ENCODE results near the gene VWA5B2. TPM values are rescaled to one million over a fixed set of nuclear protein-coding genes. Genes with fewer than 3 reads are reported as not detected.

The VWA5B2 gene
- total RNA-seq, 4 donors from 2014 or later: 0.95 to 5.0 (median 1.4) TPM; not detected in 1

DNA sequence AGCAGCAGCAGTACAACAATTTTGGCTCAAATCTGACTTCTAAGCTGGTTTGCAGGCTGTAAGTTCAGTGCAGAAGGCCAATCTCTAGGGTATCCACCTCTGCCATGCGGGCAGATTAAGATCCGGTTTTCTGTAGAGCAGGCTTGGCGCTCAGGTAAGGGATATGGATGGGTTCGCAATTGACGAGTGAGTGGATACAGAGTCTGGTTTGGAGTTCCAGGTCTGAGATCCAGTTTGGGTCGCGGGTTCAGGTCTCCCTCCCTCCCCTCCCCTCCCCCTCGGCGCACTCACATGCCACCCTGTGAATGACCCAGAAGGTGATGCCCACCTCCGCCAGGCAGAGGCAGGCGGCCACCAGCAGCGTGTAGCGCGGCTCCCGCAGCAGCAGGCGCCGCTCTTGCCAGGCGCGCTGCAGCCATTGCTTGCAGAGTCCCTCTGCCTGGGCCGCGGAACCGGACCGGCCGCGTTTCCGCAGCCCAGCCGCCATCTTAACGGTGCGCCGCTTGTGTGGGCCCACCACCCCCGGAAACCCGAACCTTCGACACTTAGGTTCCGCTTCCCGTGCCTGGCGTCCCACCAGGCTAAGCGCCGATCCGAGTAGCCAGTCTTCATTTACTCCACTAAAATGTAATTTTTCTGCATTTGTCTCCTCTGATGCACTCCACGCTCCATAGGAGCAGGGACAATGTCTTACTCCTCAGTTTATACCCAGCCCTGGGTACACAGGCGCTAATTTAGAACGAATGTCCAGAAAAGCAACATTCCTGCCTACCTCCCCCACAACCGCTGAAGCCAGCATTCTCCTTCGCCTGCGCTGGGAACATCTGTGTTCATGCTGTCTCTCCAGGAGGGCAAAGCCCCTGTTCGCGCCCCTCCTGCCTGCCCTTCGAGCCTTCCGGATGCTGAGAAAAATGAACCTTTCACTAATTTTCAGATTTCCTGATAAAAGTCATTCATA is 19.3 kb downstream of the VWA5B2 start, which contains the start of gene ALG3:
TSS of gene ALG3 (minus strand) at position 509 of the 958 bp plus-strand sequence. CDS start at position 487, 22 bp downstream.
- WGBS, 2 donors (ENCODE audit: low coverage in 1 of 2): 0 to 2% methylated on average over 15 to 32 of the region's 49 CpGs
- in situ Hi-C loops (cut with MboI; ENCODE audit: low pct_ligation_motif_present in 1 of 4, low pct_unique_long_range_greater_than_20kb in 1 of 4, low sequenced_read_pairs in 3 of 4): loop anchor here in 3 of 4 donors (25.0 kb wide), 2 partner anchors 111 to 361 kb away; partner anchors contain the start of genes PARL (in 3 of the 3) and EIF2B5 (in 1 of the 3)

DNA sequence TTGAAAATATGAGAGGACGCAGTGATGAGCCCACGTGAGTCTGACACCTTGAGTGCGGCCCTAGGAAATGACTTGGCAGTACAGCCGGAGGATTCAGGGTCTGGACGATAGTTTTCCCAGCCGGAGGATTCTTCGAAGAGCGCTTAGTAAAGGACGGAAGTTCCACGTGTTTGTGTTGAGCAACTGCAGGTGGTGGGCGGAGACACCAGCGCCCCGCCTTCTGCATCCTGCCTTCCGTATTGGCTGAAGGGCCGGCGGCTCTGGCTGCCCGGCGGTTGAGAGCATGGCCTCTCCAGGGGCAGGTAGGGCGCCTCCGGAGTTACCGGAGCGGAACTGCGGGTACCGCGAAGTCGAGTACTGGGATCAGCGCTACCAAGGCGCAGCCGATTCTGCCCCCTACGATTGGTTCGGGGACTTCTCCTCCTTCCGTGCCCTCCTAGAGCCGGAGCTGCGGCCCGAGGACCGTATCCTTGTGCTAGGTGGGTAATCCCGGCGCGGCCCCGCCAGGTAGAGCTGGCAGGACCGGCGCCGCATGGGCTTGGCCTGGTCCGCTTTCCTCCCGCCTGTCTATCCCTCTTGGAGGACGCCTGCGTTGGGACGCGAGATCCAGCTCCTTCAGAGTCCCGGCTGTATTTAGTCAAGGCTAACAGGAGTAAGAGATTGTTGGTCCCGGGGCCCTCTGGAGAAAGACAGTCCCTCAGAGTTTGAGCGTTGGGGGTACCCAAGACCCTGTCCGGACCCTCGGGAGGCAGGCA is 20.2 kb downstream of the VWA5B2 start, which contains the start of gene EEF1AKMT4:
TSS of gene EEF1AKMT4 (plus strand) at position 261 of the 755 bp plus-strand sequence. CDS start at position 284, 23 bp downstream.
- no peak for TF ChIP-seq EP300 (IDR thresholded peaks at IDR 0.05; ENCODE audit: low read depth)
- TF ChIP-seq POLR2AphosphoS5 (IDR thresholded peaks at IDR 0.05): peak; percentile 18 to 70 (median 49)
- TF ChIP-seq, protein P1, sequence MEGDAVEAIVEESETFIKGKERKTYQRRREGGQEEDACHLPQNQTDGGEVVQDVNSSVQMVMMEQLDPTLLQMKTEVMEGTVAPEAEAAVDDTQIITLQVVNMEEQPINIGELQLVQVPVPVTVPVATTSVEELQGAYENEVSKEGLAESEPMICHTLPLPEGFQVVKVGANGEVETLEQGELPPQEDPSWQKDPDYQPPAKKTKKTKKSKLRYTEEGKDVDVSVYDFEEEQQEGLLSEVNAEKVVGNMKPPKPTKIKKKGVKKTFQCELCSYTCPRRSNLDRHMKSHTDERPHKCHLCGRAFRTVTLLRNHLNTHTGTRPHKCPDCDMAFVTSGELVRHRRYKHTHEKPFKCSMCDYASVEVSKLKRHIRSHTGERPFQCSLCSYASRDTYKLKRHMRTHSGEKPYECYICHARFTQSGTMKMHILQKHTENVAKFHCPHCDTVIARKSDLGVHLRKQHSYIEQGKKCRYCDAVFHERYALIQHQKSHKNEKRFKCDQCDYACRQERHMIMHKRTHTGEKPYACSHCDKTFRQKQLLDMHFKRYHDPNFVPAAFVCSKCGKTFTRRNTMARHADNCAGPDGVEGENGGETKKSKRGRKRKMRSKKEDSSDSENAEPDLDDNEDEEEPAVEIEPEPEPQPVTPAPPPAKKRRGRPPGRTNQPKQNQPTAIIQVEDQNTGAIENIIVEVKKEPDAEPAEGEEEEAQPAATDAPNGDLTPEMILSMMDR (IDR thresholded peaks at IDR 0.05): peak; percentile 44 to 76 (median 65)
- no peak for TF ChIP-seq POLR2A (IDR thresholded peaks at IDR 0.05)
- Histone ChIP-seq H3K9me3 (no peaks in the 10 kb centered on the region), H3K36me3 (peaks cover 0 to 8% (median under 1%) of the 10 kb centered on the region in 4 donors), H3K27ac (peak within 1 kb of the TSS; percentile 82 to 89 (median 88)), H3K4me1 (peaks cover 10 to 19% (median 15%) of the 10 kb centered on the region in 4 donors), H3K27me3 (no peaks in the 10 kb centered on the region), H3K4me3 (peak within 1 kb of the TSS; percentile 56 to 89 (median 80))
- WGBS, 2 donors (ENCODE audit: low coverage in 1 of 2): 0% methylated on average over 50 of the region's 54 CpGs; no CpG with 5 or more reads in 1 of the 2 donors
- intact Hi-C loops (cut with DNase I; ENCODE audit: low total_unique reads) (no loop called here), in situ Hi-C loops (cut with MboI; ENCODE audit: low pct_ligation_motif_present in 1 of 4, low pct_unique_long_range_greater_than_20kb in 1 of 4, low sequenced_read_pairs in 3 of 4) (loop anchor here (25.0 kb wide), 2 partner anchors 112 to 362 kb away; partner anchors contain the start of genes PARL (in 4 of the 4) and EIF2B5 (in 1 of the 4))
- DNase-seq: peak; percentile 98

More for the DNA sequence above, 19.3 kb downstream of the VWA5B2 start, which contains the start of gene ALG3:
- TF ChIP-seq EP300 (IDR thresholded peaks at IDR 0.05; ENCODE audit: low read depth): no peak
- TF ChIP-seq, protein P1 (IDR thresholded peaks at IDR 0.05): no peak
- peak; percentile 48 to 81 (median 63) for TF ChIP-seq POLR2AphosphoS5 (IDR thresholded peaks at IDR 0.05)
- peak; percentile 59 for TF ChIP-seq POLR2A (IDR thresholded peaks at IDR 0.05)
- H3K4me1 ChIP-seq: peaks cover 10 to 19% (median 15%) of the 10 kb centered on the region in 4 donors
- H3K4me3 ChIP-seq: peak within 1 kb of the TSS; percentile 56 to 89 (median 80)
- intact Hi-C loops (cut with DNase I; ENCODE audit: low total_unique reads): no loop called here
- H3K9me3 ChIP-seq: no peaks in the 10 kb centered on the region
- peak; percentile 89 for DNase-seq
- H3K36me3 ChIP-seq: peaks cover 0 to 16% (median 4%) of the 10 kb centered on the region in 4 donors
- no peaks in the 10 kb centered on the region for H3K27me3 ChIP-seq
- peak within 1 kb of the TSS; percentile 82 to 89 (median 88) for H3K27ac ChIP-seq

DNA sequence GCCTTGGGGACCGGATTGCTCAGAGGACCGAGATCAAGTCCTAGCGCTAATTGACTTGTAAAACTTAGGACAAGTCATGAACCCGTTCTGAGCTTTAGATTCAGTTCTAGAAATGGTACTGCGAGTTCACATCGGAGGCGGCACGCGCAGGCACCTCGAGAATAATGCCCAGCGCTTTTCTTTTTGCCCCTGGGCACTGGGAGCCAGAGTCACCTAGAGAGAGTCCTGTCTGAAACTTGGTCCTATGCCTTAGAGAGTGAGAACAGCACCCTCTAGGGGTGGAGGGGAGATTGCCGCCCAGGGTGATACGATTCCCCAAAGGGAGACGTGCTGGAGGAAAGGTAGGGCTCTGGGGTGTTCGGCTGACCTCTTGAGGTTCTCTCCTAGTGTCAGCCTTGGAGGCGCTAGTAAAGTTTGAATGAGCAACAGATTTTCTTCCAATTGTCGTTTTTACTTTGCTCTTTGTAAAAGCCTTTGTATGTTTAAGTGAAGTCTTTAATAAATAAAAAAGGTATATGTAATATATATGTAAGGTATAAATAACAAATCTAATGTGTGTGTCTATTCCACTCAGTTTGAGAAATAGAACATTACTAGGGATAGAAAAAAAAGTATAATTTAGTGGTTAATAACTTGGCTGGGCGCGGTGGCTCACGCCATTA is 20.9 kb downstream of the VWA5B2 start:
- intact Hi-C loops (cut with DNase I; ENCODE audit: low total_unique reads): no loop called here
- peak overlapping the region; percentile 42 to 89 (median 66) for H3K4me3 ChIP-seq
- DNase-seq: peak; percentile 95
- H3K4me1 ChIP-seq: peaks cover 10 to 19% (median 15%) of the 10 kb centered on the region in 4 donors
- TF ChIP-seq EP300 (IDR thresholded peaks at IDR 0.05; ENCODE audit: low read depth): no peak
- TF ChIP-seq, protein P1 (IDR thresholded peaks at IDR 0.05): peak; percentile 87 to 95 (median 92)
- no peak for TF ChIP-seq POLR2A (IDR thresholded peaks at IDR 0.05)
- peak in 1 of 3 donors; percentile 12 for TF ChIP-seq POLR2AphosphoS5 (IDR thresholded peaks at IDR 0.05)
- H3K27me3 ChIP-seq: no peaks in the 10 kb centered on the region
- H3K9me3 ChIP-seq: no peaks in the 10 kb centered on the region
- peak overlapping the region; percentile 82 to 89 (median 88) for H3K27ac ChIP-seq
- WGBS, 2 donors (ENCODE audit: low coverage in 1 of 2): 14 to 31% methylated on average over 9 to 20 of the region's 20 CpGs
- peaks cover 0 to under 1% (median 0%) of the 10 kb centered on the region in 4 donors for H3K36me3 ChIP-seq
- in situ Hi-C loops (cut with MboI; ENCODE audit: low pct_ligation_motif_present in 1 of 4, low pct_unique_long_range_greater_than_20kb in 1 of 4, low sequenced_read_pairs in 3 of 4): loop anchor here in 1 of 4 donors (25.0 kb wide), 1 partner anchor 363 kb away; the partner anchor contains the start of gene PARL
